Muscle of leg (tissue), 16 donors: ENCODE data around the gene C2orf42. TPM values are rescaled to one million over a fixed set of nuclear protein-coding genes. Genes with fewer than 3 reads are reported as not detected.
A peak's percentile ranks its signal among the peaks of the same experiment; 100 is the strongest.
"Not testable (repeated sequence)": the region's sequence is repeated elsewhere in the genome, so short reads cannot be mapped to it uniquely, and the experiment has no call there.

Source experiments
- DNase-seq: peaks from one replicate; pipeline ENCODE4 v3.0.0; 2013
- H3K27ac ChIP-seq: one replicate; pipeline ENCODE4 v1.5.1; 2013; ENCODE audit warnings: mild to moderate bottlenecking, low read length, control low read depth
- H3K27me3 ChIP-seq: one replicate; pipeline ENCODE4 v1.6.1; 2013; ENCODE audit warnings: low read length; ENCODE audit not compliant: control insufficient read depth, insufficient read depth
- H3K36me3 ChIP-seq: one replicate; pipeline ENCODE4 v1.6.1; 2013; ENCODE audit warnings: low read length; ENCODE audit not compliant: control insufficient read depth, insufficient read depth
- H3K4me1 ChIP-seq: one replicate; pipeline ENCODE4 v1.6.1; 2013; ENCODE audit warnings: low read length; ENCODE audit not compliant: control insufficient read depth, insufficient read depth
- H3K4me3 ChIP-seq: one replicate; pipeline ENCODE4 v1.5.1; 2013; ENCODE audit warnings: low read length, control low read depth
- H3K9me3 ChIP-seq: replicated peaks from 2 replicates; pipeline ENCODE4 v1.6.1; 2013; ENCODE audit warnings: low read depth, low read length; ENCODE audit not compliant: control insufficient read depth
- WGBS: methylation state at CpG from one replicate; pipeline ENCODE4 v1.1.5; 2013; ENCODE audit warnings: missing lambda C conversion rate; ENCODE audit not compliant: insufficient coverage; 5-methylcytosine and 5-hydroxymethylcytosine counted together
- long read RNA-seq, 11 donors: transcript quantifications; one replicate each; lab custom pipeline, GENCODE V29; 2026
- polyA plus RNA-seq, 8 donors: library from polyadenylated mRNA; unstranded; fragments of 120-200 nt; gene quantifications; one replicate each; pipeline versions ENCODE4 v1.2.1 to v1.2.3, GENCODE V29; 2013; ENCODE audit warnings: inconsistent platforms in 1 of 8, low replicate concordance in 1 of 8; ENCODE audit not compliant: insufficient read length in 8 of 8, insufficient read depth in 1 of 8
- total RNA-seq: library from RNA; stranded (reverse); fragments of 120-200 nt; gene quantifications from one replicate; pipeline ENCODE4 v1.2.4, GENCODE V29; 2013

C2orf42 gene
- total RNA-seq = 12.6 TPM
- polyA plus RNA-seq = 10 to 100 TPM in 2 of 8 donors, 1 to 10 TPM in 6; 7.7 to 11.9 (median 8.5) TPM
- long read RNA-seq, donor 1 = 0 reads
- long read RNA-seq, donor 2 = 0 reads
- long read RNA-seq, donor 3, partial matches to known transcripts = 0 of 1 reads
- long read RNA-seq, donor 3, other reads (novel, unspliced or antisense) = 0 of 1 reads
- long read RNA-seq, donor 4 = 0 reads
- long read RNA-seq, donor 5 = 0 reads
- long read RNA-seq, donor 6, partial matches to known transcripts = 0 of 1 reads
- long read RNA-seq, donor 6, other reads (novel, unspliced or antisense) = 0 of 1 reads
- long read RNA-seq, donor 7, partial matches to known transcripts = 0 of 1 reads
- long read RNA-seq, donor 7, other reads (novel, unspliced or antisense) = 0 of 1 reads
- long read RNA-seq, donor 8, partial matches to known transcripts = 0 of 8 reads
- long read RNA-seq, donor 8, other reads (novel, unspliced or antisense) = 8 of 8 reads
- long read RNA-seq, donor 9, partial matches to known transcripts = 0 of 2 reads
- long read RNA-seq, donor 9, other reads (novel, unspliced or antisense) = 0 of 2 reads
- long read RNA-seq, donor 10 = 0 reads
- long read RNA-seq, donor 11 = 0 reads

- no peaks in the 10 kb centered on the region for H3K9me3 ChIP-seq
- peak; percentile 99 for DNase-seq
- 0% methylated on average over 54 of the region's 60 CpGs for WGBS
- peaks cover 3% of the 10 kb centered on the region for H3K4me1 ChIP-seq
- no peaks in the 10 kb centered on the region for H3K27me3 ChIP-seq
- peak within 1 kb of the TSS; percentile 87 for H3K4me3 ChIP-seq
- H3K27ac ChIP-seq = peak within 1 kb of the TSS; percentile 98
- H3K36me3 ChIP-seq = no peaks in the 10 kb centered on the region
Measured at GRCh38 chr2:70190418-70191243, at the start of gene C2orf42. TSS of gene C2orf42 (minus strand) at chr2:70191019. CDS start at chr2:70181985, 9,034 bp downstream.

GRCh38 chr2:70240599-70240998 is 49.8 kb upstream of the C2orf42 start:
- Histone ChIP-seq H3K4me1 (peaks cover 5% of the 10 kb centered on the region), H3K36me3 (peaks cover 16% of the 10 kb centered on the region), H3K9me3 (no peaks in the 10 kb centered on the region), H3K27ac (no peak overlapping the region), H3K27me3 (no peaks in the 10 kb centered on the region), H3K4me3 (no peak overlapping the region)
- no peak for DNase-seq
- WGBS = no CpG with 5 or more reads among the region's 3 CpGs

GRCh38 chr2:70233926-70234325 is 43.1 kb upstream of the C2orf42 start:
- no CpG with 5 or more reads among the region's 3 CpGs for WGBS
- H3K27me3 ChIP-seq = no peaks in the 10 kb centered on the region
- no peak overlapping the region for H3K4me3 ChIP-seq
- no peaks in the 10 kb centered on the region for H3K9me3 ChIP-seq
- no peak overlapping the region for H3K27ac ChIP-seq
- H3K36me3 ChIP-seq = peaks cover 33% of the 10 kb centered on the region
- no peak for DNase-seq
- H3K4me1 ChIP-seq = no peaks in the 10 kb centered on the region

GRCh38 chr2:70226781-70227180 is 36.0 kb upstream of the C2orf42 start:
- WGBS = 70% methylated on average over 2 of the region's 2 CpGs

GRCh38 chr2:70223305-70223704 is 32.5 kb upstream of the C2orf42 start:
- H3K4me3 ChIP-seq, H3K27me3 ChIP-seq, H3K27ac ChIP-seq, H3K4me1 ChIP-seq, H3K9me3 ChIP-seq, DNase-seq: not testable (repeated sequence)
- H3K36me3 ChIP-seq = peaks cover 51% of the 10 kb centered on the region
- 93% methylated on average over 2 of the region's 3 CpGs for WGBS

More at GRCh38 chr2:70226781-70227180, 36.0 kb upstream of the C2orf42 start:
- Histone ChIP-seq H3K27ac (no peak overlapping the region), H3K4me3 (no peak overlapping the region), H3K4me1 (no peaks in the 10 kb centered on the region), H3K9me3 (no peaks in the 10 kb centered on the region), H3K27me3 (no peaks in the 10 kb centered on the region), H3K36me3 (peaks cover 34% of the 10 kb centered on the region)
- DNase-seq = no peak

- Histone ChIP-seq H3K36me3 (peaks cover 55% of the 10 kb centered on the region), H3K4me1 (no peaks in the 10 kb centered on the region), H3K27me3 (no peaks in the 10 kb centered on the region), H3K4me3 (no peak overlapping the region), H3K9me3 (no peaks in the 10 kb centered on the region), H3K27ac (no peak overlapping the region)
- no peak for DNase-seq
- WGBS = 75% methylated on average over 1 of the region's 3 CpGs
Measured at GRCh38 chr2:70214953-70215549, 24.2 kb upstream of the C2orf42 start.

- no peaks in the 10 kb centered on the region for H3K27me3 ChIP-seq
- no peak for DNase-seq
- H3K27ac ChIP-seq = no peak overlapping the region
- H3K36me3 ChIP-seq = peaks cover 49% of the 10 kb centered on the region
- no peaks in the 10 kb centered on the region for H3K4me1 ChIP-seq
- no peaks in the 10 kb centered on the region for H3K9me3 ChIP-seq
- no CpG with 5 or more reads among the region's 1 CpG for WGBS
- H3K4me3 ChIP-seq = no peak overlapping the region
Measured at GRCh38 chr2:70214365-70214764, 23.5 kb upstream of the C2orf42 start.

GRCh38 chr2:70212298-70212932 is 21.6 kb upstream of the C2orf42 start:
- Histone ChIP-seq H3K36me3 (peaks cover 32% of the 10 kb centered on the region), H3K4me1 (no peaks in the 10 kb centered on the region), H3K4me3 (no peak overlapping the region), H3K9me3 (no peaks in the 10 kb centered on the region), H3K27me3 (no peaks in the 10 kb centered on the region), H3K27ac (no peak overlapping the region)
- DNase-seq = no peak
- WGBS = 100% methylated on average over 1 of the region's 3 CpGs

GRCh38 chr2:70211595-70211994 is 20.8 kb upstream of the C2orf42 start:
- Histone ChIP-seq H3K36me3 (peaks cover 25% of the 10 kb centered on the region), H3K4me3 (no peak overlapping the region), H3K9me3 (no peaks in the 10 kb centered on the region), H3K4me1 (no peaks in the 10 kb centered on the region), H3K27me3 (no peaks in the 10 kb centered on the region), H3K27ac (no peak overlapping the region)
- DNase-seq = no peak
- no CpG with 5 or more reads among the region's 2 CpGs for WGBS
